Epidermal melanocyte (primary cell): ENCODE measurements around the gene SMPD3.

Experiments
- DNase-seq: peaks from one replicate; pipeline ENCODE4 v3.0.0; 2011; ENCODE audit warnings: low spot score; ENCODE audit not compliant: insufficient read length

The SMPD3 gene

DNA sequence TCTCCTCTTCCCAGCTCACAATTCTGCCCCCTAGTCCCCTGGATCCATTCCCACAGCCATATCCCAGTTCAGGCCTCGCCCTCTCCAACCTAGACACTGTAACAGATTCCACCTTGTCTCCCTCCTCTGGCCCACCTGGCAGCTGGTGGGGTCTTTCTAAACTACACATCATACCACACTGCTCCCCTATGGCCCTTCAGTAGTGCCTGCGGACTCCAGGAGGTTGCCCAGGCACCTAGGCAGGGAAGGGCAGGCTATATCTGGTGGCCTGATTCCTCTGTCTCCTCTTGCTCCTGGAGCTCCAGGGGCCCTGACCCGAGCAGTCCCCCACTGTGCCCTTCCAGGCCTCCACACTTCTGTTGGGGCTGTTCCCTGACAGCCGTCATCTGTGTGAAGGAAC, 64.5 kb downstream of the SMPD3 start:
- DNase-seq: no peak

DNA sequence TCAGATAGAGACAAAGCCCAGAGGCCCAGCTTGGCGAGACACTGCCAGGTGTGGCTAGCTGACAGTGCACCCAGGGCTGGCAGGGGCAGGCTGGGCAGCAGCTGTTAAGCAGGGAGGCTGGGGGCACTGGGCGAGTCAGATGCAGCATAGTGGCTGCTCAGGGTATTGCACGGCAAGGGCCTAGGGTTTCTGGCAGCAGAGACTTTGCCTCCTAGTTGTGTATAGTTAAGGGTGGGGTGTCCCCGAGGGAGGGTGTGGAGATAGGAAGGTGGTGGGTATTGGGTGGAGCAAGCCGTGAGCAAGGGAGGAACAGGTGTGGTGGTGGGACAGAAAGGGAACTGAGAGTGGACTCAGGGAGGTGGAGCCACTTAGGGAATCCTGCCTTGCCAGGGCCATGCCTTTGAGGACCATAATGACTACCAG, 66.0 kb downstream of the SMPD3 start:
- no peak for DNase-seq

DNA sequence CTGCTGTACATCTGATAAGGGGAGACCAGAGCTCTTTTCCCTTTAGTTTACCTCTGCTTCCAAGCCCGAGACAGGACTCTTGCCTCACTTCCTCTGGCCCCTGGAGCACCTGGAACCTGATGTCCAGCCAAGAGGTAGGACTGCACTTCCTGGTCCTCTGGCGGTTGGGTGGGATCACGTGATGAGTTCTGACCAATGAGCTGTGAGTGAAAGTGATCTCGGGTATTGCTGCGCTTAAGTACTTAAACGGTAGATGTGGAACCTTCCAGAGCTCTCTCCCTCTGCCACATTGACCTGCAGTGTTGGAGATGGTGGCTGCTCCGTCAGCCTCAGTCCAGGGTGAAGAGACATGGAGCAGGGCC, 67.0 kb downstream of the SMPD3 start:
- DNase-seq: no peak

DNA sequence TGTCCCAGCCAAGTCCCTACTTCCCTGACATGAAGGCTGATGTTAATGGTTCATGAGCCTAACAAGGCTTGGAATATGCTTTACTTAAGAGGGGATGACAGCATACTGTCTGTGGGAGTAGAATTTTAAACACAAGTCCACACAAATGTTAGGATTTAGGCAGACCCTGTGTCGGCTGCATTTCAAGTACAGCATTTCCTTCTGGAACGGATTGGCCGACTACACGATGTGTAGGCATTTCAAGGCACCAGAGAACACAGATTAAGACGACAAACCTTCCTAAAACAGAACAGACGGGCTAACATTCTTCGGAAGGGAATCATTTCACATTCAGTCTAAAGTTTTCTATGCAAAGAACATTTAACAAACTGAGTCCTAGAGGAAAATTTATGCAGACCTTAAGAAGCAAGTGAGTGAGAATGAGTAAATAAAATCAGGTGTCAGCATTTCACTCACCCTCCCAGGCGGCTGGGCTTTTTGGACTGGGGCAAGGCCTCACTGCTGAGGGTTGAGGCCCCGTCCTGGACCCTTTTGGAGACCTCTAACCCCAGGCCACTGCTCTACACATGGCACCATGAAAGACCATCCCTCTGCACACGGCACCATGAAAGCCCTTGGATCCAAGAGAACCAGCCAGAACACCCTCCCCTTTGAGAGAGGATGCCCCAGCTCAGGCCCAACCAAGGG, 67.5 kb downstream of the SMPD3 start:
- DNase-seq: no peak

DNA sequence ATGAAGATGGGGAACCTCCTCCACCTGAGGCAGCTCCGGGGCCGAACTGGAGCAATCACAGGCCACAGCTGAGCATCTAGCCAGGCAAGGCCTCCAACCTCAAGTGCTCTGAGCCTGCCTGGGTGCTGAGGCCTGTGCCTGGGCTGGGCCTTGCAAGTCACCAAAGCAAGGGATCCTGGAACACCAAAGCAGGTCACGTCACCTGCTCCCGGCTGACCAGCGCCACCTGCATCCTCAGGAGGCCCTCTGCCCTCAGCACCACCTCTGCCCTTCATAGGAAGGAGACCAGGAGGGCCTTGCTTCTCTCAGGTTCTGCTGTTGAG, 68.0 kb downstream of the SMPD3 start:
- DNase-seq: no peak

DNA sequence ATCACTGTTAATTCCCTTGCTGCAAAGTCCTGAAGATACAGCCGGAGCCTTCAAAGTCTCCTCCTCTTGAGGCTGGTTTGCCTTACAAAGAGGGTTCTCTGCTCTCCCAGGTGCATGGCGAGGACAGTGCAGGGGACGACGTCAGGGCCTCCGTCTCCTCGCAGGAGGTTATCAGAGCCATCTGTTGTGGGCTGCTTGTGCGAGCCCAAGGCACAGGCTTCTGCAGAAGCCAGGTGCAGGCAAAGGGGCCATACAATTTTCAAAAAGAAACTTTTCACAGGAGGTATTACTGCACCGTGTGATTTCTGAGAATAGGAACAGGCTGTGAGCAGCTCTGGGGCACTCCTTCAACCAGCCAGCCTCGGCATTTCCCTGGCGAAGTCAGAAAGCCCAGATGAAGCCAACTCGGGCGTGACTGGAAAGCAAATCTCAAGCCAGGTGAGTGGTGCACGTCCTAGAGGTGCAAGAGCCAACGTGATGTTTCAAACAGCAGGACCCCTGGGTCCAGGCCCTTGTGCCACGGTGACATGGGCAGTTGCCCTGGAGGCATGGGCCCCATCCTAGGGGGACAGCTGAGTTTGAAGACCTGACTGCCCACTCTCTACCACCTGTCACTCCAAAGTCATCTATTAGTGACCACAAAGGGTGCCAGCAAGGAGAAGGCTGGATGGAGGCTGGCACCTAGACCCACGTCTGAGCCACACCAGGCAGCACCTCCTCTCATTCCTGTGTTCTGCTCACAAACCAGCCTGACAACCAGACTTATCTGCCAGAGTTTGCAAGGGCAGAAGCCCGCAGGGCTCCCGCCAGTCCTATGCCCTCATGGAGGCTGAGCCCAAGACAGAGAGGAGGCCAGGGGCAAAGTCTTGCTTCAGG, 68.6 kb downstream of the SMPD3 start:
- no peak for DNase-seq

DNA sequence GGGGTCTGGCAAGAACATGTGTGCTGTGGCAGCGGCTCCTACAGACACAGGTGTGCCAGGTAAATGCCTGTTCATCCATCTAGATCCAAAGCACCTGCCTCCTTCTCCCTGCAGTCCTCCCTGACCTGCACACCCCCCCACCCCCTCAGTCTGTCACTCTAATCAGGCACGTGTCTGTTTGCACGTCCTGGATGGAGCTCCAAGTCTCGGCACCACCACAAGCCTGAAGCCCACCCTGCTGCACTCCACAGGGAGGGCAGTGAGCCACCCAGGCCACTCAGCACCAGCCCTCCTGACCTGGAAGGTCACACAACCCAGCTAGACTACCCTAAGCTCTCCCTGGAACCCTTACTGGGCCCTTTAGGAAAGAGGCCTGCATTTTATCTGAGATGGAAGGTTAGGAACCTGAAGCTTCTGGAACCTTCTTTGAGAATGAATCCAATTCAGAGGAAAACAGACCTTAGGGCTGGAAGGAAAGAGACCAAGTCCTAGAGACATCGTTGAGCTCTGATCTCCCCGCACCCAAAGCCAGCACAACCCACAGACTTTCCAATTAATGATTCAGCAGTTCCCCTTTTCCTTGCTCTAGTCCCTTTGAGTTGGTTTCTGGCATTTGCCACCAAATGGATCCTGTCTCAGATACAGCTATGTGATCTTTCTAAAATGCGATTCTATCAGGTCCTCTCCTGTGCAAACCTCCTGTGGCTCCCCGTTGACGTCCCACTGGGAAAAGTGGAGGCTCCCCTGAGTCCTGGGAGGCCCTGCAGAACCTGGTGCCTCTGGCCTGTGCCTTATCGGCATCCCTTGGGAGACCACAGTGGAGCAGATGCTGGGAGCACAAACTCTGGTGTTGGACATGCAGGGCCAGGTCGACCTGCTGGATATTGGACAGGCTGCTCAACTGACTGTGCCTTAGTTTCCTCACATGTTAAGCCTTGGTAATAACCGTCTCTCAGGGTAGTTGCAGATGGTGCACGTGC, 69.6 kb downstream of the SMPD3 start:
- DNase-seq: no peak

DNA sequence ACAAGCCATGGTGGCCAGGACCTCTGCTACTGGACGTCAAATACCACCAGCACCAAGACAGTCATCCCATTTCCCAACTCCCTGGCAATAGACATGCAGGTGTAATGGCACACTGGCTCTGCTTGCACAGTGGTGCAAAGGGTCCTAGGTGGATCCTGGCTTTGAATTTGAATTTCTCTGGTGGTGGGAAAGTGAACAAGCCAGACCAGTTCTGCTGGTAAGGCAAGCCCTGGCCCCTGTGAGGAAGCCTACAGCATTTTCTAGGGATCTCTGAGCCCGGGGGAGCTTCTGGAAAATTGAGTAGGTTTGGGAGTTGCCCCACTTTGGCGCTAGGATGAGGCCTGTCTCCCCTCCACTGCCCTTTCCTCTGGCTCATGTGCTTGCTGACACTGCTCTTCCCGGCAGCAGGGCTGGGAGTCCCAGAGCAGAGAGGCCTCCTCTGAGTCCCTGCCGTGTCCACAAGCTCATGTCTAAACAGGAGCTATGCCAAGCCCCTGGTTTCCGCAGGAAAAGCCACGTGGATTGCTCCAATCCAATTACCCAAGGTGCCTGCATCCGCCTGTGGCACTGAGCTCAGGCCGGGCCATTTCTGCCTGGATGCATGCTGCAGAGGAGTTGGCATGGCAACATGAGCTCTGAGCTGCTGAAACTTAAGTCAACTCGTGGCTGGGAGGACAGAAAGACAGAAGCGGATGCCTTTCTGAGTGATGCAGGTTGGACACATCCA, 70.5 kb downstream of the SMPD3 start:
- DNase-seq: no peak

DNA sequence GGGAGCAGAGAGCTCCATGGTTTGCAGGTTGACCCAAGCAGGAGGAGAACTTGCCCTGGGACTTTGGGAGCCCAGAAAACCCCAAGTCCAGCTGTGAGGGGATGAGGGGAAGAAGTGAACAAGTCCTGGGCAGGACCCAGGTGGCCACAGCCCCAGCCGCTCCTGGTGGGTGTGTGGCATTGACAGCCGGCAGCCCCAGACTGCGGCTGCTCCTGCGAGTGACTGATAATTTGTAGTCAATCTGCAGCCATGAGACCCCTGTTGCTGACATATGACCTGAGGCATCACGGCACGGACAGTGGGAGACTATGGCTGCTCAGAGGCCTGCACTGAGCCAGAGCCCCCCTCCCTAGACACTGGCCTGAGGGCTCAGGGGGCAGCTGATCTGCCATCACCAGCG, 71.1 kb downstream of the SMPD3 start:
- DNase-seq: no peak

DNA sequence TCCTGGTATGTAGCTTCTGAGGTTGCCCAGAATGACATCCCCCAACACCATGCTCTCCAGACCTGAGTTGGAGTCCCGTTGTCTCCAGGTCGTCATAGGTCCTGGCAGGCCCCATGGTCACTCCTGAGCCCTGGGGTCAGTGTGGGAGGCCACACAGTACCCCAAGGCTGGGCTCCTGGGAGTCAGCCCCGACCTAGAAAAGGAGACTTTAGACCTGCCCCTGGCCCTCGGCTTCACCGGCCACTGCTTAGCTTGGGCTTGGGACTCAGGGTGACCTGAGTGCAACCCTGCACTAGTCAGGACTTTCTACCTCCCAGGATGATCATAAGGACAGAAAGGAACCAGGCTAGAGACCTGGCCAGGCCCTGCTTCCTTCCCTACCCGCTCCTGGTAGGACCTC, 71.7 kb downstream of the SMPD3 start:
- DNase-seq: no peak

DNA sequence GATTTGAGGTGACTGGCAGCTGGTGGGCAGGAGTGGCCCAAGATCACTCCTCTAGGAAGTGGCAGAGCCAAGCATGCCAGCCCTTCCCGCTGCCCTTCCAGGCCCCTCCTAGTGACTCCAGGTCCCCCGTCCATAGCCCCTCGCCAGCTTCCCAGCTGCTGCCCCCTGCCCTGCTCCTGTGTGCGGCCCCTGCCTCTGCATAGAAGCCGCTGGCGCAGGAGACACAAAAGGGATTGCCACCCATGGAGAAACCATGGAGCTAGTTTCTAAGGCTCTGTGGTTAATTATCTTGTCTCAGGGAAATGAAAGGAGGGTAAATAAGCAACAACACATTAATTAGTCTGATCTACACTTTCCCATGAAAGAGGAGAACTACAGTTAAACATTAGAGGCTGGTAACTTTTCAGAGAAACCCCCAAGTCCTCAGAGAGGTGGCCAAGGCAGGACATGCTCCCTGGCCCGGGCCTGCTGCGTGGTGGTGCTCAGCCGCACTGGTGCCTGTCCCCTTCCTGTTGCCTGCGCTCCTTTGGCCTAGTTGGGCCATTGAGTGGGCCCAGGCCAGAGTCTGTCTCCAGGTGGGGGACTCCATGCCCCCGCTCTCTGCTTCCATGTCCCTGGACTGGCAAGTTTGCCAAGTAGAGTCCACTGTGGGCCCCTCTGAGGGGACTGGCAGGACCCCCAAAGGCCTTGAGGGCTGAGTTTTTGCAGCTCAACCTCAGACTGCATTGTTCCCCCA, 72.3 kb downstream of the SMPD3 start:
- DNase-seq: no peak

DNA sequence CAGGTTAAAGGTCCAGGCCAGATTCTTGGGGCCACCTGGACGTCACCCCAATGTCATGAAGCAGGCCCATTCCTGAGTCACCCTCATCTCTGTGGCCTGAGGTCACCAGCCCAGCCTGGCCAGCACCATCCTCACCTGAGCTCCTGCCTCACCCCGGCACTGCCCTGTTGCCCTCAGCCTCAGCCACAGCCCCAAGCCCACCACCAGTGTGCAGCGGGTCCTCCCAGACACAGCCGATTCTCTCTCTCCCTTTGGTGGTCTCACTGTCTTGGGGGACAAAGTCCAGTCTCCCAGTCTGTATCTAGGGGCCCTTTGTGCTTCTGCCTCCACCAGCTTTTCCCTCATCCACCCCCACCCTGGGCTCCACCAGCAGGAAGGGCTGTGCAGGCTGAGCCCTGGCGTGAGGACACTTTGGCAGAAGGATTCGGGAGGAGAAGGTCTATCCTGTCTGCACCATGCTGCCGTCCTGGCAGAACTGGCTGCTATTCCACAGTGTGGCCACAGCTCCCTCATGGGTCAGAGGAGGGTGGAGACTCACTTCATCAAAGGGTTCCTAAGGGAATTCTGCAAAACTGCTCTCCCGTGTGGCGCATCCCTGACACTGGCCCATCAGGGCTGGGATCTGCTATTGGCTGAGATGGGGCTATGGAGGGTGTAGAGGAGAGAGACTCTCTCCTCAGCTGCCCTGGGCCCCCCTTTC, 73.2 kb downstream of the SMPD3 start:
- DNase-seq: no peak

DNA sequence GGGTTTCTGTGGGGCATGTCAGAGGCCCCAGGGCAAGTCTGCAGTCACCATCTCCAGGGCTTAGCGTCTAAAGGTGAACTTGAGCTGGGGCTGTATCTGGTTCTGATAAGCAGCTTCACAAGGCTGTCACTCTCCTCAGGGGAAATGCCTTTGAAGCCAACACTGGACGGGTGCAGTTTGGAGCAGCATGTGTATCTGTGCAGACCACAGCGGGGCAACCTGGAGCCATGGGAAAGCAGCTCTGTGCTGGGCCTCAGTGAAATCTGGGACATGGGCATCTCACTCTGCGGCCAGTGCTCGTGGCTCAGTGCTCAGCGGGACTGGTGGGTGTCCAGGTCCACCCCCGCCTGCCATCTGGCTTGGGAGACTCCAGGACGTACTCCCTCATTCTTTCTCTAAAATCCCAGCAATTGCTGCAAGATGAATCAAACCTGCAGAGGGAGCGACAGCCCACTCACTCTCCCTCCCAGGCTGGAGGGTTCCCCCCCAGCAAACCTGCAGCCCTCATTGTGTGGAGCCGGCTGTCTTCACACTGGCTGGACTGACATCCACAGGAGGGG, 74.0 kb downstream of the SMPD3 start:
- DNase-seq: no peak

DNA sequence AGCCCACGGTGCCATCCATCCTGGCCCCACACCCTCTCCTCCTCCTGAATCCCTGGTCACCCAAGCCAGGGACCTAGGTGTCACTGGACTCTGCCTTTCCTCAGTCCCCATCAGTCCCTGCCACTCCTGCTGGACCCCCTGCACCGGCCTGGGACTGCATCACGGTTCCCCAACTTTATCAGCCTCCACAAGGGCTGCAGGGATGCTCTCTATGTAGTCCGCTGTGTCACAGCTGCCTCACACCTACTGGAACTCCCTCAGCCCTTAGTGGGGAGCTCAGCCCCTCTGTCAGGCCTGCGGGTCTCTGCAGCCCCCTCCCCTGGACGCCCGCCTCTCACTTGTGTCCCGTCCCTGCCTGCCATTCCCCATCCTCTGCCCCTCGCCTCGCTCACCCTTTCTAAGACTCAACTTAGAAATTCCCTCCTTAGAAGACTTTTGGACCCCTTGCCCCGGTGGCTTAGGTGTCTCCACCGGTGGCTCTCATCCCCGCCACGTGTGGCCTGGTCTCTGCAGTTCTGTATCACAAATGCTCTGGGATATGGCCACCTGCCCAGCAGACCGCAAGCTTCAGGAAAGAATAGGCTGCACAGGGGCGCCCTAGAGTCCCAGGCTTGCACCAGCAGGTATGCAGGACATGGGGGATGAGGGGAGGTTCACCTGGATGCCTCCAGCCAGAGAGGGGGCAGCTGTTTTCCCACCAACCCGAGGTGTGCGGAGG, 74.6 kb downstream of the SMPD3 start:
- no peak for DNase-seq

DNA sequence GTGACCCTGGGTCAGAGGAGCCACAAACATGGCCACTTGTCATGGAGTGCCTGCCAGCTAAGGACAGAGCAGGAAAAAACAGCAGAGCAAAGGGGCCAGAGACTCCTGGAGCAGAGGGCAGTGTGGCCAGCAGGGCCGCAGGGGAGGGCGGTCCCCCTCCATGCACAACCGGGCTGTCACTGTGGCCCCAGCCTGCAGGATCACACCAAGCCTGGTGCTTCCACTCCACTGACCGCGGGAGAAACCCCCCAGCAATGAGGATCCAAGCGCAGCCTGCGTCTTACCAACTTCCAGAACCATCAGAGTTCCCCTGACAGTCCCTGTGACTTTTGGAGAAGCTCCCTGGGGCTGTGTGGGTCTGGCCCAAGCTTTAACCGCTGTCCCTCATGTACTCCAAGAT, 75.5 kb downstream of the SMPD3 start:
- DNase-seq: no peak

DNA sequence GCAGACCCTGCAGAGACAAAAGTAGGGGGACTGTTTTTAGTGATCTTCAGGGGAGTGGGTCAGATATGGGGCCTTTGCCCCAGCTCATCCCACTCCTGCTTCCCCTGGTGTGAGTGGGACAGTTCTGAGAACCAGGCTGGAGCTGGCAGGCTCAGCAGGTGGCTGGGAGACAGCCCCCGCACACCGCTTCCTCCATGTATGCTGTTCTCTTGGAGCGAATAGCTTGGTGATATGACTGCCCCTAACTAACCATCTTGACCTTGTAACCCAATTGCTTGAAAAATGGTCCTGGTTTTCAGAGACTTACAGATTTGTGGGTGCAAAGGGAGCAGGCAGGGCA, 76.0 kb downstream of the SMPD3 start:
- DNase-seq: no peak

DNA sequence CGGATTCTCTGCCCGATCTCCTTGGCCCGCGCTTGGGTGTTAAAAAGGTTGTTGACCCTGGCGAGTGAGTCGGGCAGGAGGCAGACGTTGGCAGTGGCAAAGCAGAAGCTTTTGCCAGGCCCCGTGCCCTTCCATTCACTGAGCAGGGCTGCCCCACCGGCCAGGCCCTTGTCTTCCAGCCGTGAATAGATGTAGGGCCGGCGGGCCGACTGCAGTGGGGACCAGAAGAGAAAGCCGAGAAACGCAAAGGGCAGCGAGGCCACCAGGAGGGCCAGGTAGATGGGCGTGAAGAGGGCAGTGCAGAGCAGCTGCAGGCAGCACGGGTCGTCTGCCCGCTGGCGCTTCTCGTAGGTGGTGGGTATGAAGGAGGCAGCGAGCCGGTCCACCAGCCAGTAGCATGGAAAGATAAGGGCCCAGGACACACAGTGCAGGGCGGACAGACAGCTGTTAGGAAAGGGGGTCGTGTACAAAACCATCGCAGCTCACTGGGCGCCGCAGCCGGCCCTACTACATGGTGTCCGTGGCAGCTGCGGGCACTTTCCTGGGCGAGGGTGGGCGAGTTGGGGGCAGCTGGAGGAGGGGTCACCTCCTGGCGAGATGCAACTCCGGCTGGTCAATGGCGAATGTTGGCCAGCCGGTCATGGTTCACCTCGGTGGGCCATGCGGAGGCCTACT, 76.5 kb downstream of the SMPD3 start:
- no peak for DNase-seq

DNA sequence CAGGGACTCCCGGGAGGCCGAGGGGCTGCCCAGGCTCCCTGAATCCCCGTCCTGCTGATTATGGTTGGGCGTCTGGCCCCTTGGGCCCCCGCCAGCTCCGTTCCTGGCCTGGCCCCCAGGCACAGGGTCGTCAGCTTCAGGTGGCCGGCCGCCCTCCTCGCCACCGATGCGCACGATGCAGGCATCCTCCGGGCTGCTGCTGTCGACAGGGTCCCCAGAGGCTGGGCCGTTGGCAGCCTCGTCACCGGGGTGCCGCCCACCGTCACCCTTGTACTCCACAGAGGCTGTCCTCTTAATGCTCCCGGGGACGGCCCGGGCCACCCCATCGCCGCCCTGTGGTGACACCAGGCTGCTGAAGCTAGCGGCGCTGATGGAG, 77.0 kb downstream of the SMPD3 start:
- DNase-seq: no peak
